Measurements from ENCODE around the gene TMEM52.

DNA sequence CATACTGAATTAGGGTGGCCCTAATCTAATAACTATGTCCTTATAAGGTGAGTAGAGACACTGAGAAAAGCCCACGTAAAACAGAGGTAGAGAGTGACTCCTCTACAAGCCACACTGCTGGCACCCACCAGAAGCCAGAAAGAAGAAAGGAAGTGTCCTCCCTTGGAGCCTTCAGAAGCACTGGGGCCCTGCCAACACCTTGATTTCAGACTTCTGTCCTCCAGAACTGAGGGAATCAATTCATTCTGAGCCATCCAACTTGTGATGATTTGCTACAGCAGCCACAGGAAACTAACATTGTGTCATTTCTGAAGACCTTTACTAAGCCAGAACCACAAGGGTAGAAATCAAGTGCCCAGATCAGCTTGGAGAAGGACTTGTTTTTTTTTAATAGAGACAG, 43.1 kb downstream of the TMEM52 start:
- TF ChIP-seq, protein P1, sequence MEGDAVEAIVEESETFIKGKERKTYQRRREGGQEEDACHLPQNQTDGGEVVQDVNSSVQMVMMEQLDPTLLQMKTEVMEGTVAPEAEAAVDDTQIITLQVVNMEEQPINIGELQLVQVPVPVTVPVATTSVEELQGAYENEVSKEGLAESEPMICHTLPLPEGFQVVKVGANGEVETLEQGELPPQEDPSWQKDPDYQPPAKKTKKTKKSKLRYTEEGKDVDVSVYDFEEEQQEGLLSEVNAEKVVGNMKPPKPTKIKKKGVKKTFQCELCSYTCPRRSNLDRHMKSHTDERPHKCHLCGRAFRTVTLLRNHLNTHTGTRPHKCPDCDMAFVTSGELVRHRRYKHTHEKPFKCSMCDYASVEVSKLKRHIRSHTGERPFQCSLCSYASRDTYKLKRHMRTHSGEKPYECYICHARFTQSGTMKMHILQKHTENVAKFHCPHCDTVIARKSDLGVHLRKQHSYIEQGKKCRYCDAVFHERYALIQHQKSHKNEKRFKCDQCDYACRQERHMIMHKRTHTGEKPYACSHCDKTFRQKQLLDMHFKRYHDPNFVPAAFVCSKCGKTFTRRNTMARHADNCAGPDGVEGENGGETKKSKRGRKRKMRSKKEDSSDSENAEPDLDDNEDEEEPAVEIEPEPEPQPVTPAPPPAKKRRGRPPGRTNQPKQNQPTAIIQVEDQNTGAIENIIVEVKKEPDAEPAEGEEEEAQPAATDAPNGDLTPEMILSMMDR (IDR thresholded peaks at IDR 0.05; ENCODE audit: extremely low read depth in 1 of 2, insufficient read depth in 1 of 2, low read depth in 1 of 2, low read length in 2 of 2), result no peak
- TF ChIP-seq MYC (IDR thresholded peaks at IDR 0.05; ENCODE audit: low read depth, low read length) (no peak), POLR2A (IDR thresholded peaks at IDR 0.05; ENCODE audit: low read depth, low read length) (no peak), EZH2 (IDR thresholded peaks at IDR 0.05; ENCODE audit: borderline replicate concordance, low read depth, low read length, severe bottlenecking) (no peak), JUN (IDR thresholded peaks at IDR 0.05; ENCODE audit: borderline replicate concordance, insufficient read depth, insufficient read length, low read depth) (no peak), POLR2AphosphoS5 (IDR thresholded peaks at IDR 0.05; ENCODE audit: insufficient read depth, low read depth, low read length) (no peak)
- TF ChIP-seq, protein P2, sequence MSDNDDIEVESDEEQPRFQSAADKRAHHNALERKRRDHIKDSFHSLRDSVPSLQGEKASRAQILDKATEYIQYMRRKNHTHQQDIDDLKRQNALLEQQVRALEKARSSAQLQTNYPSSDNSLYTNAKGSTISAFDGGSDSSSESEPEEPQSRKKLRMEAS (IDR thresholded peaks at IDR 0.05; ENCODE audit: insufficient read depth, insufficient read length), result no peak
